Stimulated activated CD4-positive, alpha-beta T cell treated with anti-CD3 and anti-CD28 coated beads, Interleukin-1b, Interleukin-23, amount 100 ng/mL, for 48 hours (primary cell): ENCODE results near the gene CTSW.
A peak's percentile ranks its signal among the peaks of the same experiment; 100 is the strongest.
"Not testable (repeated sequence)": the region's sequence is repeated elsewhere in the genome, so short reads cannot be mapped to it uniquely, and the experiment has no call there.

Source experiments
- DNase-seq: peaks from one replicate; pipeline ENCODE4 v3.0.0-alpha.2; 2020

CTSW gene, protein sequence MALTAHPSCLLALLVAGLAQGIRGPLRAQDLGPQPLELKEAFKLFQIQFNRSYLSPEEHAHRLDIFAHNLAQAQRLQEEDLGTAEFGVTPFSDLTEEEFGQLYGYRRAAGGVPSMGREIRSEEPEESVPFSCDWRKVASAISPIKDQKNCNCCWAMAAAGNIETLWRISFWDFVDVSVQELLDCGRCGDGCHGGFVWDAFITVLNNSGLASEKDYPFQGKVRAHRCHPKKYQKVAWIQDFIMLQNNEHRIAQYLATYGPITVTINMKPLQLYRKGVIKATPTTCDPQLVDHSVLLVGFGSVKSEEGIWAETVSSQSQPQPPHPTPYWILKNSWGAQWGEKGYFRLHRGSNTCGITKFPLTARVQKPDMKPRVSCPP

GRCh38 chr11:65879617-65880016 lies at the start of gene CTSW:
Gene CTSW (plus strand): TSS chr11:65879837. CDS start chr11:65879855, 18 bp downstream.
- no peak for DNase-seq

- not testable (repeated sequence) for DNase-seq
Observed at GRCh38 chr11:65832231-65832630, 47.4 kb upstream of the CTSW start.

DNA sequence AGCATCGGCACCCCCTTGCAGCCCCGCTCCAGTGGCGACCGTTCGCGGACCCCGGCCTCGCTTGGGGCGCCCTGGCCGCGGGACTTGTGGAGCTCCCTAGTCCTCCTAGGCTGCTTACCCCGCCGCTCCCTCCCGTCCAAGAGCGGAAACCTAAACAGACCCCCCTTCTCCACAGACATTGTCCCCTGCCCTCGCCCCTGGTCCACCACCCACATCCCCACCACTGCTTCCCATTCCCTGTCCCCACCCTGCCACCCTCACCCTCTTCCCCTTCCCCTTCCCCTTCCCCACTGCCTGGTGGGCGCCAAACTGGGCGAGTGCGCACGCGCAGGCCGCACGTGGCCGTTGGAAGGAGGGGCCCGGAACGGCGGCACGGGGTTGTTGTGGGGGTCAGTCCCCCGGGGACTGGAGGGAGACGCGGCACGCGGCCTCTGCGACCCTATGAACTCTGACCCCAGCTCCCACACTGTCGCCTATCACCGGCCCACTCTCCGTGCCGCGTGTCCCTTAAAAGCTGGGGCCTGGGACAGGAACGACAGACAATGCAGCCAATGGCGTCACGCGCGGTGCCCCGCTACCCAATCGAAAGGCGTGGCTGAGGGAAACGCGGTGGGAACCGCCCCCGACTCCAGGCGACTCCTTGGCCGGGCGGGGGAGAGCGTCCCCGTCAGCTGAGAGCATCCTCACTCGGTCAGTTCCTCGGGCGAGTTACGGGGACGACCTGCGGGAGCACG lies 46.2 kb upstream of the CTSW start, which contains the start of gene SNX32:
Gene SNX32 (plus strand): TSS at position 667 of the 734 bp plus-strand sequence. CDS start 103 bp downstream, outside the sequence.
- peak; percentile 96 for DNase-seq

DNA sequence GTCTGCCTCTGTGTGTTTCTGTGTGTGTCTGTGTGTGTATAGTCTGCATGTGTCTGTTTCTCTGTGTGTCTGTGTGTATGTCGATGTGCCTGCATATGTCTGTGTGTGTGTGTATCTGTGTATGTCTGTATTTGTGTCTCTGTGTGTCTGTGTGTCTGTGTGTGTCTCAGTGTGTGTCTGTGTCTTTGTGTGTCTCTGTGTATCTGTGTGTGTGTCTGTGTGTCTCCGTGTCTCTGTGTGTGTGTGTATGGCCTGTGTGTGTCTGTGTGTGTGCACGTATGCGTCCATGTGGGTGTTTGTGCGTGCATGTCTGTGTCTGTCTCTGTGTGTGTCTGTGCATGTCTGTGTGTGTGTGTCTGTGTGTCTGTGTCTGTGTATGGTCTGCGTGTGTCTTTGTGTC lies 45.4 kb upstream of the CTSW start:
- DNase-seq = no peak

- no peak for DNase-seq
Observed at GRCh38 chr11:65842144-65842543, 37.5 kb upstream of the CTSW start.

DNA sequence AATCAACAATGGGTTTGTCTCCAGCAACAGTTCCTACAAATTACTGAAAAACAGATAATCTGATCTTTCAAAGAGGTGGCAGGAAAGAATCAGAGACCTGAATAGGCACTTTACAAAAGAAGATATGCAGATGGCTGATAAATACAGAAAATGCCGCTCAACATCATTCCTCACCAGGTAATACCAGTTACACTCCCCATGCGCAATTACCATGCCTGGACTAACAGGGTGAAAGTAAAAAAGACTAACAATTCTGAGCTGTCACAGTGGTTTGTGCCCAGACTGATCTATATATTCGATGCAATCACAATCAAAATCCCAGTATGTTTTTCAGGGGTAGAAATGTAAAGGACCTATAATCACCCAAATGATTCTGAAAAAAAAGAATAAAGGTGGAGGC lies 35.8 kb upstream of the CTSW start:
- no peak for DNase-seq

GRCh38 chr11:65844231-65844872 lies 35.3 kb upstream of the CTSW start:
- no peak for DNase-seq

DNA sequence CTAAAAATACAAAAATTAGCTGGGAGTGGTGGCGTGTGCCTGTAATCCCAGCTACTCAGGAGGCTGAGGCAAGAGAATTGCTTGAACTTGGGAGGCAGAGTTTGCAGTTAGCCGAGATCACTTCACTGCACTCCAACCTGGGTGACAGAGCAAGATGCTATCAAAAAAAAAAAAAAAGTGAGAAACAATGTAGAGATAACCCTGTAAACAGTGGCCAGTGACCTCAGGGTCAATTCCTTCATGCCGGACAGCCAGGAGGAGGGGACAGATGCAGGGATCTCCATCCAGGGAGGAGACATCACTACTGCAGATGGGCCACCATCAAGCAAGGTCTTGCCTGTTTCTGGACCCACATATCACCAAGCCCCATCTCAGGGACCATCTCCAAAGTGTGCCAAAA lies 31.9 kb upstream of the CTSW start:
- no peak for DNase-seq

DNA sequence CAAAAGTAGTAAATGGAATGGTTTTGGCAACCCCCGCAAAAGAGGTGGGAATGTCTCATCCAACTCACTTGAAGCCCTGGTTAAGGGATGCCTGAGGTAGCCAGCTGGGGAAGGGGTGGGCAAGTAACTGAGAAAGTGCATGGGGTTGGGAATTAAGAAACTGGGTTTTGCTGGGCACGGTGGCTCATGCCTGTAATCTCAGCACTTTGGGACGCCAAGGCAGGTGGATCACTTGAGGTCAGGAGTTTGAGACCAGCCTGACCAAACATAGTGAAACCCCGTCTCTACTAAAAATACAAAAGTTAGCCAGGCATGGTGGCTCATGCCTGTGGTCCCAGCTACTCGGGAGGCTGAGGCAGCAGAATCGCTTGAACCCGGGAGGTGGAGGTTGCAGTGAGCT lies 30.9 kb upstream of the CTSW start:
- DNase-seq = not testable (repeated sequence)

- DNase-seq = no peak
Observed at GRCh38 chr11:65849366-65849765, 30.3 kb upstream of the CTSW start.

DNA sequence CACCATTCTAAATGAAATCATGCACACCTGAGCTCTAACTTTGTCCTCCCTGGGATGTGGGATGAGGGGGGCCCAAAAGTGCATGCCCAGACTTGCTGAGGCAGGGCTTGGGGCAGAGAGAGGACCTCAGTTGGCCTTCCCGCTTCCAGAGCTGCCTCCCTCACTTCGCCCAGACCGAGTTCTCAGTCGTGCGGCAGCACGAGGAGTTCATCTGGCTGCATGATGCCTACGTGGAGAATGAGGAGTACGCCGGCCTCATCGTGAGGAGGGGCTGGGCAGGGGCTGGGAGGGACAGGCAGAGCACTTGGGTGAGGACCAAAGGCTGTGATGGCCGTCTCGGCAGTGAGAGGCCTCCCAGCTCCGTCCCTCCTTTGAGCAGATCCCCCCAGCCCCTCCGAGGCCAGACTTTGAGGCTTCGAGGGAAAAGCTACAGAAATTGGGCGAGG lies 29.8 kb upstream of the CTSW start:
- no peak for DNase-seq

DNA sequence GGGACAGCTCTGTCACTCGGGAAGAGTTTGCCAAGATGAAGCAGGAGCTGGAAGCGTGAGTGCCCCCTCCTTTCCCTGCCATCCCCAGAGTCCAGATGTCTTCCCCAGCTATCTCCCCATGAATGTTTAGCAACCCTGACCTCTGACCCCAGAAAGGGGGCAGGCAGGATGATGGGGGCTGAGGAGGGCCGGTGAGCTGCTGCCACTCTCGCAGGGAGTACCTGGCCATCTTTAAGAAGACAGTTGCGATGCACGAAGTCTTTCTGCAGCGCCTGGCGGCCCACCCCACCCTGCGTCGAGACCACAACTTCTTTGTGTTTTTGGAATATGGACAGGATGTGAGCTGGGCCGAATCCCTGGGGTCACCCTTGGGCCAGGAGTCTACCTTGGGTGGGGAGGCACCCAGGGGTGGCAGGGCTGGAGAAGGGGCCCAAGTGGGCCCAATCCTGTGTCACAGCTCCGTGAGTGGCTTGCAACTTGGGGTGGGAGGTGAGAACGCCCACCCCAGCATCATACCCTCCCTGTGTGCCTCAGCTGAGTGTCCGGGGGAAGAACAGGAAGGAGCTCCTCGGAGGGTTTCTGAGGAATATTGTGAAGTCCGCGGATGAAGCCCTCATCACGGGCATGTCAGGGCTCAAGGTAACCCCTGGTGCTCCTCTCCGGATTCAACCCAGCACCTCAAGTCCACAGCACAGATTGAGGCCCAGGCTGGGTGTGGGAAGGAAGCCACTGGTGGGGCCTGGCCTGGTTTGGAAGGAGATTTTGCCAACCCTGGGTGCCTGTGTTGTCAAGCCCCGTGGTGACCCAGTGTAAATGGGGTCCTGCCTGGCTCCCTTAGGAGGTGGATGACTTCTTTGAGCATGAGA lies 29.2 kb upstream of the CTSW start:
- DNase-seq = no peak

GRCh38 chr11:65851083-65851579 lies 28.5 kb upstream of the CTSW start:
- DNase-seq = no peak

GRCh38 chr11:65851811-65852507 lies 27.7 kb upstream of the CTSW start:
- DNase-seq = no peak

DNA sequence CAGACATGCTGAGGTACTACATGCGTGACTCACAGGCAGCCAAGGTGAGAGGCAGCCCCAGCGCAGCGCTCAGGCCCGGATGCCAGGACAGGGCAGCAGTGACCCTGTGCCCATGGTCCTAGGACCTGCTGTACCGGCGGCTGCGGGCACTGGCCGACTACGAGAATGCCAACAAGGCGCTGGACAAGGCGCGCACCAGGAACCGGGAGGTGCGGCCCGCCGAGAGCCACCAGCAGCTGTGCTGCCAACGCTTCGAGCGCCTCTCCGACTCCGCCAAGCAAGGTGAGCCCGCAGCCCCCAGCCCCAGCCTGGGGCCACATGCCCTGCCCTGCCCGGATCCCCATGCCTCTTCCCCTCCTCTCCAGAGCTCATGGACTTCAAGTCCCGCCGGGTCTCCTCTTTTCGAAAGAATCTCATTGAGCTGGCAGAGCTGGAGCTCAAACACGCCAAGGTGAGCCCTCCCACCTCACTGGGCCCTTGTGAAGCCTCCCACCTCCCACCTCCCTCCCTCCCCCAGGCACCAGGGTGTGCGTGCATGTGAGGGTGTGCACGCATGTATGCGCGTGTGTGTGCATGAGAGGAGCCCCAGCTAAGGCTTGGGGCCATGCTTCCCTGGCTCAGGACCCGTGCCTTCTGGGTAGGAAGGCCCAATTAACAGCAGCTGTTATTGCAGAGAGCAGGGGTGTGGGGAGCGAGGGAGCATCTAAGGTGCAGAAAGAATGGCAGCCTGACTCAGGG lies 27.0 kb upstream of the CTSW start:
- DNase-seq = no peak

DNA sequence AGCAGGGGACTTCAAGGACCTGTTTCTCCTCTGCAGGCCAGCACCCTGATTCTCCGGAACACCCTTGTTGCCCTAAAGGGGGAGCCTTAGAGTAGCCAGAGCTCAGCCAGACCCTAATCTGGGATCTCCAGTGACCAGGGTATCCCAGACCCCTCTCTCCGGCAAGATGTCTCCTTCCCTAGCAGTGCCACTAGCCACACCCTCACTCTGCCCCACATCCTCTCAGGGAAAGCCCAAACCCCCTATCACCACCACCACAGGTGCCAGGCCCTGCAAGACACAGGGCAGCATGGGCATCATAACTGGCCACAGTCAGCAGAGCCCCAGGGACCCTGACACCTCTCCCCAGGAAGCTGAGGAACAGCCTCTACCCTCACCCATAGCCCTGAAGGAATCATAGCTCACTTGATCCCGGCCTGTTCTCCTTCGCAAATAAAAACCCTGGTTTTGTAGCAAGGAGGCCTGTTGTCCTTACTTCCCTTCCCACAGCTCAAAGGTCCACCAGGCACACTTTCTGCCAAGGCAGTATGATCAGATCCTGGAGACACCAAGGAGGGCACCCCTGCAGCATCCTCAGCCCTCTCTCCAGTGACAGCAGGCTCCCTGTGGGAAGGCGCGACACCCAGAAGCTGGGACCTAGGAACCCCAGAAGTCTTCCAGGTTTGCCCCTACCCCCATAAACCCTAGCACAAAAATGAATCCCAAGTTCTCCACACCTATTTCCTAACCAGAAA lies 26.2 kb upstream of the CTSW start:
- DNase-seq = no peak

GRCh38 chr11:65854161-65854592 lies 25.5 kb upstream of the CTSW start:
- DNase-seq = no peak

DNA sequence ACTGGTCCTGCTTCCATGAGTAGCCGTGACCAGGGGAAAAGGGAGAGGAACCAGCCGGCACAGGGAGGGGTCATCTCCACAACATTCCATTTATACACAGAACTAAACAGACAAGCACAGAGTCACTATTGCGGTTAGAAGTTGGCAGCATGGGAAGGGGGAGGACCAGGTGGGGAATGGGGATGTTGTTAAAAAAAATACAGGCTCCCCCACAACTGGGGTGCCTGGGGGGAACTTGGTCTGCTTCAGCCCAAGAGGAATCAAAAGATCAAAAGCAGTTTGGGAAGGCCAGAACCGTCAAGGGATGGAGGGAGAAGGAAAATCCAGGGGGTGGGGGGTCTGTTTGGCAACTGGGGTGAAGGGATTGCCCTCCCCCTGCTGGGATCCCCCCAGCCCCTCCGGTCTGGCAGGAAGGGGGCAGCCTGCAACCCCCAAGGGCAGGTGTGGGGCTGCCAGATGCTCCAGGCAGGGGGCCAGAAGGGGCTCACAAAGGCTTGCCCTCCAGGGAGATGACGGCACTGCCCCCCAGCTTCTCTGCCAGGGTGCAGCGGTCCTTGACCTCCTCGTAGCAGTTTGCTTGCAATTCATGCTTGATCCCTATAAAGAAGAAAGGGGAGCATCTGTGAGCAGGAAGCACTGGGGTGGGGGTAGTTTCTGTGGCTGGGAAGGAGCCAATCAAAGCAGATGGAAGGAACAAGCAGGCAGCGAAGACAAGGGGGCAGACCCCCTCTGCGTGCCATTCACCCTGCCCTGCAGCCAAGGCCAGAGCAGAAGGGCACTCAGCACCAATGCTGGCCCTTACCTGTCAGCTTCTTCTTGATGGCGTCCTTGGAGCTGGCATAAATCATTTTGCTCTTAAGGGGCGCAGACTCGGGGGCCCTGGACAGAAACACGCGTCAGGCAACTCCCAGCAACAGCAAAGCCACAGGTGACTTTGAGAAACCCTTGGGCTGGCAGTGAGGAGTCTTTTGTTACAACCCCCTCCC lies 24.5 kb upstream of the CTSW start:
- no peak for DNase-seq

DNA sequence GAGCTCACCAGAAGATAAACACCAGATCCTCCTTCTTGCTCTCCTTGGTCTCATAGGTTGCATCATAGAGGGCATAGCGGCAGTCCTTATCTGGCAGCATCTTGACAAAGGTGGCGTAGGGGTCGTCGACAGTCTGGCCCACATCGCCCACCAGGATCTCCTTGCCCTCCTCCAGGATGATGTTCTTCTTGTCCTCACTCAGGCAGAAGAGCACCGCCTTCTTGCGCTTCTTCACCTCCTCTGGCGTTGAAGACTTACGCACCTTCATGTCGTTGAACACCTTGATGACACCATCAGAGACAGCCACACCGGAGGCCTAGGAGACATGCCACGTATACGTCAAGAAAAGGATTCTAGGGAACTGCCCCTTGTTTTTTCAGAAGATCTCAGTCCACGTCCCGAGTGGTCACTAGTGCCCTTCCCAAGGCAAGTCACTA lies 23.7 kb upstream of the CTSW start:
- no peak for DNase-seq
